H9 (cell line): ENCODE measurements around the gene TLR5. TPM values are rescaled to one million over a fixed set of nuclear protein-coding genes. Genes with fewer than 3 reads are reported as not detected.

Experiments
- DNase-seq: peaks from one replicate; pipeline ENCODE4 v3.0.0-alpha.2; 2017
- H2AFZ ChIP-seq: one replicate; pipeline ENCODE4 v1.6.1; 2013; ENCODE audit warnings: mild to moderate bottlenecking, low read length, control low read depth, moderate library complexity
- H2AK5ac ChIP-seq: 2 replicates; pipeline ENCODE4 v1.6.1; 2013; ENCODE audit warnings: low read length, control low read depth, mixed read lengths; ENCODE audit not compliant: insufficient read length
- H2BK120ac ChIP-seq: one replicate; pipeline ENCODE4 v1.6.1; 2013; ENCODE audit warnings: low read depth, mild to moderate bottlenecking, low read length, control low read depth, inconsistent platforms; ENCODE audit not compliant: poor library complexity, severe bottlenecking
- H2BK12ac ChIP-seq: 2 replicates; pipeline ENCODE4 v1.6.1; 2013; ENCODE audit warnings: low read length, control low read depth, mixed read lengths, low read depth; ENCODE audit not compliant: insufficient read length
- H2BK15ac ChIP-seq: 2 replicates; pipeline ENCODE4 v1.6.1; 2013; ENCODE audit warnings: low read depth, low read length, control low read depth
- H2BK20ac ChIP-seq: one replicate; pipeline ENCODE4 v1.6.1; 2013; ENCODE audit warnings: low read depth, mild to moderate bottlenecking, low read length, control low read depth, inconsistent platforms; ENCODE audit not compliant: poor library complexity, severe bottlenecking
- H2BK5ac ChIP-seq: 2 replicates; pipeline ENCODE4 v1.6.1; 2013; ENCODE audit warnings: low read length, control low read depth, mixed read lengths; ENCODE audit not compliant: insufficient read length
- H3K14ac ChIP-seq: 2 replicates; pipeline ENCODE4 v1.6.1; 2013; ENCODE audit warnings: low read length, control low read depth; ENCODE audit not compliant: insufficient read depth
- H3K18ac ChIP-seq: 2 replicates; pipeline ENCODE4 v1.6.1; 2013; ENCODE audit warnings: low read depth, mild to moderate bottlenecking, mixed read lengths, low read length, control low read depth; ENCODE audit not compliant: insufficient read length
- H3K23ac ChIP-seq: 2 replicates; pipeline ENCODE4 v1.6.1; 2013; ENCODE audit warnings: low read length, control low read depth, mixed read lengths, low read depth; ENCODE audit not compliant: insufficient read length
- H3K23me2 ChIP-seq: 2 replicates; pipeline ENCODE4 v1.6.1; 2013; ENCODE audit warnings: low read depth, mild to moderate bottlenecking, mixed read lengths, low read length, control low read depth; ENCODE audit not compliant: insufficient read length, poor library complexity, severe bottlenecking
- H3K27ac ChIP-seq: 2 replicates; pipeline ENCODE4 v1.5.1; 2013; ENCODE audit warnings: low read length, control low read depth, mixed read lengths, low read depth; ENCODE audit not compliant: insufficient read length
- H3K27me3 ChIP-seq: 2 replicates; pipeline ENCODE4 v1.6.1; 2013; ENCODE audit warnings: low read length, control low read depth, inconsistent platforms; ENCODE audit not compliant: insufficient read depth
- H3K4ac ChIP-seq: 2 replicates; pipeline ENCODE4 v1.6.1; 2013; ENCODE audit warnings: low read depth, mild to moderate bottlenecking, control low read depth, inconsistent platforms, low read length, moderate library complexity
- H3K4me1 ChIP-seq: 2 replicates; pipeline ENCODE4 v1.6.1; 2013; ENCODE audit warnings: low read length, control low read depth, inconsistent platforms; ENCODE audit not compliant: insufficient read depth
- H3K4me2 ChIP-seq: 2 replicates; pipeline ENCODE4 v1.6.1; 2013; ENCODE audit warnings: low read length, control low read depth, mixed read lengths; ENCODE audit not compliant: insufficient read length, insufficient read depth
- H3K56ac ChIP-seq: 2 replicates; pipeline ENCODE4 v1.6.1; 2013; ENCODE audit warnings: low read depth, mild to moderate bottlenecking, mixed read lengths, low read length, control low read depth; ENCODE audit not compliant: insufficient read length
- H3K79me1 ChIP-seq: 2 replicates; pipeline ENCODE4 v1.6.1; 2013; ENCODE audit warnings: low read depth, mild to moderate bottlenecking, moderate library complexity, low read length, control low read depth, inconsistent platforms; ENCODE audit not compliant: insufficient read depth, poor library complexity, severe bottlenecking
- H3K79me2 ChIP-seq: 2 replicates; pipeline ENCODE4 v1.6.1; 2013; ENCODE audit warnings: low read length, control low read depth, inconsistent platforms; ENCODE audit not compliant: insufficient read depth
- H3K9ac ChIP-seq: 2 replicates; pipeline ENCODE4 v1.6.1; 2013; ENCODE audit warnings: low read length, control low read depth, mixed read lengths; ENCODE audit not compliant: insufficient read length; ENCODE audit errors: extremely low read depth
- H3K9me3 ChIP-seq: one replicate; pipeline ENCODE4 v1.6.1; 2013; ENCODE audit warnings: low read depth, low read length, inconsistent platforms; ENCODE audit not compliant: control insufficient read depth
- H3T11ph ChIP-seq: one replicate; pipeline ENCODE4 v1.6.1; 2013; ENCODE audit warnings: mild to moderate bottlenecking, low read length, control low read depth, inconsistent platforms
- H4K20me1 ChIP-seq: one replicate; pipeline ENCODE4 v1.6.1; 2013; ENCODE audit not compliant: control insufficient read depth, insufficient read length, insufficient read depth
- H4K5ac ChIP-seq: 2 replicates; pipeline ENCODE4 v1.6.1; 2013; ENCODE audit warnings: low read depth, mild to moderate bottlenecking, mixed read lengths, low read length, control low read depth; ENCODE audit not compliant: insufficient read length
- H4K8ac ChIP-seq: replicated peaks from 2 replicates; pipeline ENCODE4 v1.6.1; 2013; ENCODE audit warnings: low read length, control low read depth, mixed read lengths, low read depth; ENCODE audit not compliant: insufficient read length
- H4K91ac ChIP-seq: 2 replicates; pipeline ENCODE4 v1.6.1; 2013; ENCODE audit warnings: low read depth, mild to moderate bottlenecking, moderate library complexity, mixed read lengths, low read length, control low read depth; ENCODE audit not compliant: insufficient read length
- H3K27ac Mint-ChIP-seq, 3 experiments: 2 replicates in 2 of 3; 3 replicates in 1 of 3; pipeline ENCODE4 v1.8.0; 2020 to 2021; ENCODE audit warnings: mixed read lengths in 3 of 3, mild to moderate bottlenecking in 1 of 3, moderate library complexity in 1 of 3
- H3K27me3 Mint-ChIP-seq: 2 replicates; pipeline ENCODE4 v1.8.0; 2021; ENCODE audit warnings: low read depth, mild to moderate bottlenecking, moderate library complexity, mixed read lengths
- H3K36me3 Mint-ChIP-seq, 3 experiments: 2 replicates in 2 of 3; 3 replicates in 1 of 3; pipeline ENCODE4 v1.8.0; 2020 to 2021; ENCODE audit warnings: low read depth in 3 of 3, mixed read lengths in 3 of 3; ENCODE audit not compliant: insufficient read depth in 1 of 3
- H3K4me1 Mint-ChIP-seq, 2 experiments: 2 replicates each; pipeline ENCODE4 v1.8.0; 2020; ENCODE audit warnings: mixed read lengths in 2 of 2
- H3K4me3 Mint-ChIP-seq, 2 experiments: 2 replicates in 1 of 2; 3 replicates in 1 of 2; pipeline ENCODE4 v1.8.0; 2020 to 2021; ENCODE audit warnings: mild to moderate bottlenecking in 2 of 2, mixed read lengths in 2 of 2, moderate library complexity in 1 of 2
- H3K9me3 Mint-ChIP-seq, 2 experiments: 2 replicates in 1 of 2; 3 replicates in 1 of 2; pipeline ENCODE4 v1.8.0; 2020; ENCODE audit warnings: mild to moderate bottlenecking in 2 of 2, mixed read lengths in 2 of 2, moderate library complexity in 1 of 2
- WGBS: extraction: QIAGEN DNeasy Blood & Tissue Kit; methylation state at CpG from one replicate; pipeline ENCODE4 v1.1.7; 2013; ENCODE audit warnings: missing lambda C conversion rate, low lambda C conversion rate, mixed read lengths; ENCODE audit not compliant: insufficient read length; ENCODE audit errors: extremely low coverage; 5-methylcytosine and 5-hydroxymethylcytosine counted together
- total RNA-seq: library from RNA; stranded (reverse); gene quantifications from 2 replicates; pipeline ENCODE4 v1.2.1, GENCODE V29; 2021
- TF ChIP-seq, protein P1 (sequence below): fragments of 200-600 bp; sonication (generic); conservative IDR thresholded peaks from 3 replicates; pipeline ENCODE4 v1.8.0; 2021; ENCODE audit warnings: antibody characterized with exemption, mild to moderate bottlenecking

Gene TLR5
- total RNA-seq, 1 experiment from 2014 or later: not detected

DNA sequence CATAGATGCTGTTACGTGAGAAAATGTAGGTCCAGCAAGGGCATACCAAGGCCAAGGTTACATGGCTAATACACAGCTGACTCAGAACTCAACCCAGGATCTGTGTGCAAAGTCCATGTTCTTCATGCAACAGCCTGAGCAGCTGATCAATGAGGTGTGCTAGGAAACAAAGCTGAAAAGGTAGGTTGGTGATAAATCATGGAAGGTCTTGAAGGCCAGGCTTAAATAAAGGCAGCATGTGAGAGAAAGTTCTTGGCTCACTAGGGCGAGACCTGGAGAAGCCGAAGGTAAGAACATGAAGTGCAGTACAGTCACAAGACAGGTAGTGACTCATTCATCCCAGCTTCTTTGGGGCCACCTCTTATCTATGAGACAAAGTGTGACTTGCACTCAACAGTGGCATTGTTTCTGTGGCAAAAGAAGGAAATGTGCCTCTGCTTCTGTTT, 33.4 kb downstream of the TLR5 start:
- Histone ChIP-seq H3K56ac (no peak overlapping the region), H3K27ac (no peak overlapping the region), H3K18ac (no peak overlapping the region), H4K91ac (no peak overlapping the region), H4K20me1 (no peaks in the 10 kb centered on the region), H2BK12ac (no peak overlapping the region), H3K4ac (no peak overlapping the region), H3K23ac (no peak overlapping the region), H3K9ac (no peak overlapping the region), H2BK5ac (no peak overlapping the region), H2BK15ac (no peak overlapping the region), H2BK120ac (no peak overlapping the region), H3K23me2 (no peaks in the 10 kb centered on the region), H2BK20ac (no peak overlapping the region), H4K8ac (no peak overlapping the region), H3K79me2 (no peaks in the 10 kb centered on the region), H3K79me1 (no peaks in the 10 kb centered on the region), H3T11ph (no peak overlapping the region), H2AFZ (no peak overlapping the region), H3K14ac (no peak overlapping the region), H3K9me3 (no peaks in the 10 kb centered on the region), H4K5ac (no peak overlapping the region), H2AK5ac (no peak overlapping the region), H3K4me2 (no peak overlapping the region), H3K27me3 (no peaks in the 10 kb centered on the region), H3K4me1 (no peaks in the 10 kb centered on the region)
- Mint-ChIP-seq H3K36me3 (no peaks in the 10 kb centered on the region), H3K4me3 (no peak overlapping the region), H3K27ac (no peak overlapping the region), H3K4me1 (no peaks in the 10 kb centered on the region), H3K27me3 (no peaks in the 10 kb centered on the region; the same call in 1 of the 2 replicates), H3K9me3 (no peaks in the 10 kb centered on the region)
- no CpG with 5 or more reads among the region's 3 CpGs for WGBS
- DNase-seq: no peak
- TF ChIP-seq, protein P1, sequence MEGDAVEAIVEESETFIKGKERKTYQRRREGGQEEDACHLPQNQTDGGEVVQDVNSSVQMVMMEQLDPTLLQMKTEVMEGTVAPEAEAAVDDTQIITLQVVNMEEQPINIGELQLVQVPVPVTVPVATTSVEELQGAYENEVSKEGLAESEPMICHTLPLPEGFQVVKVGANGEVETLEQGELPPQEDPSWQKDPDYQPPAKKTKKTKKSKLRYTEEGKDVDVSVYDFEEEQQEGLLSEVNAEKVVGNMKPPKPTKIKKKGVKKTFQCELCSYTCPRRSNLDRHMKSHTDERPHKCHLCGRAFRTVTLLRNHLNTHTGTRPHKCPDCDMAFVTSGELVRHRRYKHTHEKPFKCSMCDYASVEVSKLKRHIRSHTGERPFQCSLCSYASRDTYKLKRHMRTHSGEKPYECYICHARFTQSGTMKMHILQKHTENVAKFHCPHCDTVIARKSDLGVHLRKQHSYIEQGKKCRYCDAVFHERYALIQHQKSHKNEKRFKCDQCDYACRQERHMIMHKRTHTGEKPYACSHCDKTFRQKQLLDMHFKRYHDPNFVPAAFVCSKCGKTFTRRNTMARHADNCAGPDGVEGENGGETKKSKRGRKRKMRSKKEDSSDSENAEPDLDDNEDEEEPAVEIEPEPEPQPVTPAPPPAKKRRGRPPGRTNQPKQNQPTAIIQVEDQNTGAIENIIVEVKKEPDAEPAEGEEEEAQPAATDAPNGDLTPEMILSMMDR: no peak
